ENCODE measurements around the gene SLC2A8.

Gene SLC2A8

GRCh38 chr9:127380479-127380878, 16.5 kb upstream of the SLC2A8 start:
- no peak overlapping the region for H3K4me3 ChIP-seq (ENCODE audit: low read depth, low read length)
- TF ChIP-seq, protein P1, sequence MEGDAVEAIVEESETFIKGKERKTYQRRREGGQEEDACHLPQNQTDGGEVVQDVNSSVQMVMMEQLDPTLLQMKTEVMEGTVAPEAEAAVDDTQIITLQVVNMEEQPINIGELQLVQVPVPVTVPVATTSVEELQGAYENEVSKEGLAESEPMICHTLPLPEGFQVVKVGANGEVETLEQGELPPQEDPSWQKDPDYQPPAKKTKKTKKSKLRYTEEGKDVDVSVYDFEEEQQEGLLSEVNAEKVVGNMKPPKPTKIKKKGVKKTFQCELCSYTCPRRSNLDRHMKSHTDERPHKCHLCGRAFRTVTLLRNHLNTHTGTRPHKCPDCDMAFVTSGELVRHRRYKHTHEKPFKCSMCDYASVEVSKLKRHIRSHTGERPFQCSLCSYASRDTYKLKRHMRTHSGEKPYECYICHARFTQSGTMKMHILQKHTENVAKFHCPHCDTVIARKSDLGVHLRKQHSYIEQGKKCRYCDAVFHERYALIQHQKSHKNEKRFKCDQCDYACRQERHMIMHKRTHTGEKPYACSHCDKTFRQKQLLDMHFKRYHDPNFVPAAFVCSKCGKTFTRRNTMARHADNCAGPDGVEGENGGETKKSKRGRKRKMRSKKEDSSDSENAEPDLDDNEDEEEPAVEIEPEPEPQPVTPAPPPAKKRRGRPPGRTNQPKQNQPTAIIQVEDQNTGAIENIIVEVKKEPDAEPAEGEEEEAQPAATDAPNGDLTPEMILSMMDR (IDR thresholded peaks at IDR 0.05; ENCODE audit: borderline replicate concordance, insufficient read depth, low read depth, low read length): no peak

DNA sequence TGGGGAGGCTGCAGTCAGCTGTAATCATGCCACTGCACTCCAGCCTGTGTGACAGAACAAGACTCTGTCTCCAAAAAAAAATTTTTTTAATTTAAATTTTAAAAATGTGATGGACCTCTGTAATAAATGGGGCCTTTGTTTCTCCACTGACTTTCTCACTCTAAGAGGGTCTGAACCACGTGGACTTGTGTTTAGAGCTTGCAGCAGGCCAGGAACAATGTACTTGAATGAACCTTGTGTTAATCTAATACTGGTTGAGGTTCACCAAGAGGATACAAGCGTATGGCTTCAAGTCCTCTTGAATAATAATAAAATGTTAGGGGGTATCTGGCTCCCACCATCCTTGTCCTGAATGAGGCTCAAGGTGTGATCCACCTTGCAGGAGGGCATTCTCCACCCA, 14.4 kb upstream of the SLC2A8 start:
- TF ChIP-seq, protein P1 (IDR thresholded peaks at IDR 0.05; ENCODE audit: borderline replicate concordance, insufficient read depth, low read depth, low read length): no peak
- H3K4me3 ChIP-seq (ENCODE audit: low read depth, low read length): no peak overlapping the region

DNA sequence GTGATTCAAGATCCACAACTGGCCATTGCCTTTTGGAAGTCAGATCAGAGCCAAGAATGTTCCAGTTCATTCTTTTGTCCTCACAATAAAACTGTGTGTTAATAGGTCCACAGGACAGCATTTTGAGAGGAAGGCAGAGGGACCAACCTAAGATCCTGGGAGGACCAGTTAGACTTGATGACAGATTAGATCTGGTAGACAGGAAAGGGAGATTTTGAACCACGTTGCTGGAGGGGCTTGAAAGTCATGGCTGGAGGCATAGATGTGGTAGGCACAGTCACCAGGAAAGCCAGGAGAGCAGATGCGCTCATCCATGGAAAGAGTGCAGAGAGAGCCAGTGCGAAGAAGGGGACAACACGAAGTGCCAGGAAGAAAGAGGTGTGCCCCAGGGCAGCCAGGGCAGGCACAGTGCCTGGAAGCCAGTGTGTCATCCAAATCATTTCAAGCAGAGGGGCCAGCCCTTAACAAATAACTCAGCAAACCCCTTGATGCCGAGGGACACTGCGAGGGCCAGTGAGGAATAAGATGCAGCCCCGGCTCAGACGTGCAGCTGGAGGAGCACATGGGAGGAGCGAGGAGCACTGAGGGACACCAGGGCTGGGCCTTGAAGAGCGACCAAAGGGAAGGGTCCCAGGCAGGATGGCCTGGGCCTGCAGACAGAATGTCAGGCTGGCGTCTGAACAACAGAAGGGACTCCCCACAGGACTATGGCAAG, 12.8 kb upstream of the SLC2A8 start:
- TF ChIP-seq, protein P1 (IDR thresholded peaks at IDR 0.05; ENCODE audit: borderline replicate concordance, insufficient read depth, low read depth, low read length): no peak
- H3K4me3 ChIP-seq (ENCODE audit: low read depth, low read length): no peak overlapping the region

DNA sequence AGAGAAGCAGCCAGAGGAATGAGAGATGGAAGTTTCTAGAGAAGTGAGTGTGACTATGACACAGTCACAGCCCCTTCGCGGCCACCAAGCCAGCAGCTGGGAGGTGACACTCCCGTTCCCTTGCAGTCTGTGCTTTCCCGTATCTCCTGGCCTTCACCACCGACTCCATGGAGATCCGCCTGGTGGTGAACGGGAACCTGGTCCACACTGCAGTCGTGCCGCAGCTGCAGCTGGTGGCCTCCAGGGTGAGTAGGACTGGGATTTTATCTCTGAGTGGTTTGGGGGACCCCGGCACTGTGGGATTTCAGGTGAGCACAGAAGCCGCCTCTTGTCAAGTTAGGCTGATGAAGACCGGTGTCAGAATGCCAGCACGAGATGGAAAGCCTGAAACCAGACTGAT, 12.1 kb upstream of the SLC2A8 start:
- TF ChIP-seq, protein P1 (IDR thresholded peaks at IDR 0.05; ENCODE audit: borderline replicate concordance, insufficient read depth, low read depth, low read length): no peak
- H3K4me3 ChIP-seq (ENCODE audit: low read depth, low read length): no peak overlapping the region

DNA sequence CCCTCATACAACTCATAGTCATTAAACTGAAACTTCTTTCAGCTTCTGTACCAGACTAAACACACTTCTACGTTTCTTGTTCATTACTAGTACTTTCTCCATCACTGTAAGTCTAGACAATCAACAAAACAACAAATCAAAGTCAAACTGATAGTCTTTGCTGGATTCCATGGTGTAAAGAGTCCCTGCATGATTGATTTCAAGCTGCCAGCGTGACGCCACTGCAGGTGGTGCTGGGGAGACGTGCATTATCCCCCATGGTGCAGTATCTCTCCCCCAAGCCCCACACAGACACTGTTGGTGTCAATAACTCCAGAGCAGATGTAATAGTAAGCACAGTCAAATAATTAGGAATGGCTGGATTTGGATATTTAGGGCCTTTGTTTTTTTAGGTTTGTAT, 10.7 kb upstream of the SLC2A8 start:
- H3K4me3 ChIP-seq (ENCODE audit: low read depth, low read length): no peak overlapping the region
- TF ChIP-seq, protein P1 (IDR thresholded peaks at IDR 0.05; ENCODE audit: borderline replicate concordance, insufficient read depth, low read depth, low read length): no peak

DNA sequence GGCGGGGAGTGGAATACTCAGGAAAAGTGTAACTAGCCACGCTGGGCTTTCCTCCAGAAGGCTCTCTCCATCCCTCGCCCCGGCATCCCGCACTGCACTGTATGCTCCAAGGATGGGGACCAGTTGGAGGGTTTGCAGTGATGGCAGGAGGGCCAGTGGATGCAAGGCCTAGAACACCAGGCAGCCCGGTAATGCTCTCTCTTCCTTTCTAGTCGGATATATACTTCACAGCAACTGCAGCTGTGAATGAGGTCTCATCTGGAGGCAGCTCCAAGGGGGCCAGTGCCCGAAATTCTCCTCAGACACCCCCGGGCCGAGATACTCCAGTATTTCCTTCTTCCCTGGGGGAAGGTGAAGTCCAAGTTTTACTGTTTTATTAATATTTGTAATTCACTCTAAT, 10.0 kb upstream of the SLC2A8 start:
- TF ChIP-seq, protein P1 (IDR thresholded peaks at IDR 0.05; ENCODE audit: borderline replicate concordance, insufficient read depth, low read depth, low read length): no peak
- H3K4me3 ChIP-seq (ENCODE audit: low read depth, low read length): no peak overlapping the region

All from GM12875 (cell line).